SK-N-SH treated with all-trans-retinoic acid at 6 μM for 48 hours (cell line): ENCODE results near the gene TFCP2.

ENCODE experiments used
- ARNTL ChIP-seq: fragments of 450-650 bp; formaldehyde crosslinking; IDR thresholded peaks from 2 replicates; pipeline ENCODE4 v1.5.0; 2020; ENCODE audit warnings: low read depth, mild to moderate bottlenecking, moderate library complexity, borderline replicate concordance
- CREB5 ChIP-seq: fragments of 250-450 bp; sonication (Bioruptor Pico); IDR thresholded peaks from 2 replicates; pipeline ENCODE4 v1.5.1; 2020; ENCODE audit warnings: low read depth, mild to moderate bottlenecking, moderate library complexity
- ESRRG ChIP-seq: fragments of 250-450 bp; sonication (Bioruptor Pico); IDR thresholded peaks from 2 replicates; pipeline ENCODE4 v1.6.1; 2021; ENCODE audit warnings: mild to moderate bottlenecking
- PATZ1 ChIP-seq: fragments of 250-450 bp; sonication (Bioruptor Pico); IDR thresholded peaks from 2 replicates; pipeline ENCODE4 v1.8.0; 2020; ENCODE audit warnings: mild to moderate bottlenecking, moderate library complexity, borderline replicate concordance
- POU6F1 ChIP-seq: fragments of 250-450 bp; sonication (Bioruptor Pico); IDR thresholded peaks from 2 replicates; pipeline ENCODE4 v1.8.0; 2021; ENCODE audit warnings: low read depth, mild to moderate bottlenecking, moderate library complexity, borderline replicate concordance
- SNAI2 ChIP-seq: fragments of 250-450 bp; sonication (Bioruptor Pico); IDR thresholded peaks from 2 replicates; pipeline ENCODE4 v1.5.0; 2020; ENCODE audit warnings: mild to moderate bottlenecking, moderate library complexity
- TSHZ2 ChIP-seq: fragments of 250-450 bp; sonication (Bioruptor Pico); IDR thresholded peaks from 2 replicates; pipeline ENCODE4 v1.5.0; 2020; ENCODE audit warnings: mild to moderate bottlenecking, moderate library complexity
- ZC3H10 ChIP-seq: fragments of 250-450 bp; sonication (Bioruptor Pico); IDR thresholded peaks from 2 replicates; pipeline ENCODE4 v1.5.1; 2021; ENCODE audit warnings: mild to moderate bottlenecking, moderate library complexity
- ZFP3 ChIP-seq: fragments of 250-450 bp; sonication (Bioruptor Pico); IDR thresholded peaks from 2 replicates; pipeline ENCODE4 v1.5.0; 2020; ENCODE audit warnings: mild to moderate bottlenecking, moderate library complexity
- ZFP30 ChIP-seq: fragments of 450-650 bp; formaldehyde crosslinking; IDR thresholded peaks from 2 replicates; pipeline ENCODE4 v1.5.0; 2022; ENCODE audit warnings: mild to moderate bottlenecking, moderate library complexity
- ZNF8 ChIP-seq: fragments of 450-650 bp; formaldehyde crosslinking; IDR thresholded peaks from 2 replicates; pipeline ENCODE4 v1.5.0; 2020; ENCODE audit warnings: mild to moderate bottlenecking, moderate library complexity

- TF ChIP-seq SNAI2 (CRISPR knock-in tag) (no peak), ZFP30 (CRISPR knock-in tag) (no peak), ZFP3 (CRISPR knock-in tag) (no peak), ARNTL (no peak), ESRRG (CRISPR knock-in tag) (no peak), POU6F1 (CRISPR knock-in tag) (no peak), ZNF8 (CRISPR knock-in tag) (no peak), TSHZ2 (CRISPR knock-in tag) (no peak), CREB5 (no peak), PATZ1 (CRISPR knock-in tag) (no peak), ZC3H10 (CRISPR knock-in tag) (no peak)
These were observed 25.8 kb upstream of the TFCP2 start for GRCh38 chr12:51198568-51199365.
